Sigmoid colon (tissue), 7 donors: ENCODE measurements around the gene PLRG1. TPM values are rescaled to one million over a fixed set of nuclear protein-coding genes. Genes with fewer than 3 reads are reported as not detected.

Experiments
- DNase-seq: peaks from one replicate; pipeline ENCODE4 v3.0.0-alpha.2; 2019
- H3K27ac ChIP-seq, 4 donors: fragments of 200-600 bp; sonication (generic); one replicate each; pipeline ENCODE4 v1.5.1; 2016 to 2019; ENCODE audit warnings: mild to moderate bottlenecking in 1 of 4
- H3K27me3 ChIP-seq, 3 donors: fragments of 200-600 bp; sonication (generic); one replicate each; pipeline ENCODE4 v1.5.1; 2019; ENCODE audit warnings: mild to moderate bottlenecking in 1 of 3
- H3K36me3 ChIP-seq, 4 donors: fragments of 200-600 bp; sonication (generic); one replicate each; pipeline ENCODE4 v1.5.1; 2016 to 2019
- H3K4me1 ChIP-seq, 4 donors: fragments of 200-600 bp; sonication (generic); one replicate each; pipeline ENCODE4 v1.5.1; 2017 to 2019
- H3K4me3 ChIP-seq, 4 donors: fragments of 200-600 bp; sonication (generic); one replicate each; pipeline ENCODE4 v1.5.1; 2017 to 2019; ENCODE audit warnings: mild to moderate bottlenecking in 2 of 4, moderate library complexity in 1 of 4
- H3K9me3 ChIP-seq, 4 donors: fragments of 200-600 bp in 3 of 4; sonication (generic) in 3 of 4; one replicate each; pipeline versions ENCODE4 v1.5.1 to v1.6.1; 2013 to 2019
- CTCF ChIP-seq, 4 experiments: fragments of 450-650 bp in 3 of 4; fragments of 200-600 bp in 1 of 4; IDR thresholded peaks; one replicate each; pipeline ENCODE4 v1.5.1; 2016 to 2019; ENCODE audit warnings: antibody characterized with exemption in 4 of 4, mild to moderate bottlenecking in 3 of 4, moderate library complexity in 2 of 4
- EP300 ChIP-seq, 4 donors: sonication (generic); formaldehyde crosslinking; IDR thresholded peaks; one replicate each; pipeline ENCODE4 v1.6.1; 2017; ENCODE audit warnings: antibody characterized with exemption in 4 of 4
- POLR2A ChIP-seq, 2 donors: fragments of 450-650 bp; IDR thresholded peaks; one replicate each; pipeline ENCODE4 v1.6.1; 2016; ENCODE audit warnings: antibody characterized with exemption in 2 of 2, mild to moderate bottlenecking in 2 of 2, moderate library complexity in 2 of 2
- POLR2AphosphoS5 ChIP-seq, 4 donors: sonication (generic); formaldehyde crosslinking; IDR thresholded peaks; one replicate each; pipeline ENCODE4 v1.6.1; 2017; ENCODE audit warnings: antibody characterized with exemption in 4 of 4
- WGBS, 2 donors: extraction: QIAGEN DNeasy Blood & Tissue Kit; methylation state at CpG; one replicate each; pipeline ENCODE4 v1.1.7; 2013; 5-methylcytosine and 5-hydroxymethylcytosine counted together
- intact Hi-C: fragments of 100-400 bp; cut with DNase I; formaldehyde crosslinking; loops from one replicate; pipeline ENCODE4 v1.15.1; 2023
- polyA plus RNA-seq, 3 donors: library from polyadenylated mRNA; stranded (reverse); fragments of 200-250 nt; gene quantifications; one replicate each; pipeline ENCODE4 v1.2.3, GENCODE V29; 2013
- total RNA-seq, 4 donors: library from RNA; depleted of rRNA; stranded (reverse); fragments of >200 nt; gene quantifications; one replicate each; pipeline ENCODE4 v1.1.0, GENCODE V29; 2016
- donor health status: healthy with polysubstance abuse.
- donor health status: Bipolar disorder and iron deficiency.
- donor health status: healthy.

PLRG1 gene
- total and polyA plus RNA-seq, 7 donors: 24.7 to 73.1 (median 41.3) TPM

GRCh38 chr4:154528869-154529268 lies 21.3 kb downstream of the PLRG1 start:
- H3K4me1 ChIP-seq: peaks cover 0 to 14% (median 12%) of the 10 kb centered on the region in 4 donors
- intact Hi-C loops: no loop called here
- no peak for TF ChIP-seq EP300 (IDR thresholded peaks at IDR 0.05)
- no peak for TF ChIP-seq POLR2AphosphoS5 (IDR thresholded peaks at IDR 0.05)
- TF ChIP-seq CTCF (IDR thresholded peaks at IDR 0.05): no peak
- TF ChIP-seq POLR2A (IDR thresholded peaks at IDR 0.05): no peak
- no peak overlapping the region for H3K4me3 ChIP-seq
- 23 to 64% methylated on average over 2 of the region's 2 CpGs for WGBS, 2 donors
- H3K36me3 ChIP-seq: no peaks in the 10 kb centered on the region
- H3K27me3 ChIP-seq: no peaks in the 10 kb centered on the region
- H3K9me3 ChIP-seq: no peaks in the 10 kb centered on the region
- H3K27ac ChIP-seq: no peak overlapping the region
- no peak for DNase-seq

- DNase-seq: no peak
- H3K36me3 ChIP-seq: no peaks in the 10 kb centered on the region
- no peaks in the 10 kb centered on the region for H3K9me3 ChIP-seq
- no peak overlapping the region for H3K4me3 ChIP-seq
- peaks cover 0 to 14% (median 12%) of the 10 kb centered on the region in 4 donors for H3K4me1 ChIP-seq
- H3K27ac ChIP-seq: no peak overlapping the region
- TF ChIP-seq POLR2AphosphoS5 (IDR thresholded peaks at IDR 0.05) (no peak), EP300 (IDR thresholded peaks at IDR 0.05) (no peak), POLR2A (IDR thresholded peaks at IDR 0.05) (no peak), CTCF (IDR thresholded peaks at IDR 0.05) (no peak)
- no peaks in the 10 kb centered on the region for H3K27me3 ChIP-seq
- intact Hi-C loops: no loop called here
- WGBS, 2 donors: 79 to 89% methylated on average over 4 of the region's 4 CpGs
Measured at GRCh38 chr4:154527308-154527707, 22.9 kb downstream of the PLRG1 start.

- intact Hi-C loops: no loop called here
- Histone ChIP-seq H3K36me3 (no peaks in the 10 kb centered on the region), H3K27ac (no peak overlapping the region), H3K4me1 (peaks cover 0 to 14% (median 12%) of the 10 kb centered on the region in 4 donors), H3K27me3 (no peaks in the 10 kb centered on the region), H3K9me3 (no peaks in the 10 kb centered on the region), H3K4me3 (no peak overlapping the region)
- WGBS, 2 donors: 2 to 9% methylated on average over 2 of the region's 2 CpGs
- TF ChIP-seq EP300 (IDR thresholded peaks at IDR 0.05): no peak
- no peak for TF ChIP-seq CTCF (IDR thresholded peaks at IDR 0.05)
- TF ChIP-seq POLR2A (IDR thresholded peaks at IDR 0.05): no peak
- TF ChIP-seq POLR2AphosphoS5 (IDR thresholded peaks at IDR 0.05): no peak
- no peak for DNase-seq
Measured at GRCh38 chr4:154526151-154526550, 24.0 kb downstream of the PLRG1 start.

GRCh38 chr4:154521607-154522006 lies 28.6 kb downstream of the PLRG1 start:
- Histone ChIP-seq H3K27me3 (no peaks in the 10 kb centered on the region), H3K4me3 (no peak overlapping the region), H3K36me3 (no peaks in the 10 kb centered on the region), H3K27ac (no peak overlapping the region), H3K4me1 (peaks cover 0 to 9% (median 0%) of the 10 kb centered on the region in 4 donors), H3K9me3 (no peaks in the 10 kb centered on the region)
- intact Hi-C loops: no loop called here
- no peak for DNase-seq
- TF ChIP-seq POLR2A (IDR thresholded peaks at IDR 0.05) (no peak), CTCF (IDR thresholded peaks at IDR 0.05) (no peak)

- Histone ChIP-seq H3K27ac (no peak overlapping the region), H3K4me3 (no peak overlapping the region), H3K4me1 (peaks cover 0 to 9% (median 0%) of the 10 kb centered on the region in 4 donors), H3K36me3 (no peaks in the 10 kb centered on the region), H3K9me3 (no peaks in the 10 kb centered on the region), H3K27me3 (no peaks in the 10 kb centered on the region)
- no peak for TF ChIP-seq POLR2AphosphoS5 (IDR thresholded peaks at IDR 0.05)
- TF ChIP-seq EP300 (IDR thresholded peaks at IDR 0.05): no peak
- intact Hi-C loops: no loop called here
- no peak for DNase-seq
- 83 to 89% methylated on average over 4 of the region's 4 CpGs for WGBS, 2 donors
Measured at GRCh38 chr4:154519214-154519613, 31.0 kb downstream of the PLRG1 start.
